Gastrocnemius medialis (tissue), 4 donors: ENCODE results near the gene CCND1. TPM values are rescaled to one million over a fixed set of nuclear protein-coding genes. Genes with fewer than 3 reads are reported as not detected.

Source experiments
- ATAC-seq, 2 donors: fragments of 150-250 bp; one replicate each; pipeline ENCODE4 v1.9.1; 2016
- DNase-seq, 2 donors: peaks; one replicate each; pipeline ENCODE4 v3.0.0-alpha.2; 2019
- H3K27ac ChIP-seq, 4 donors: fragments of 200-600 bp; sonication (generic); 1 replicate in 1 of 4; 2 replicates in 3 of 4; pipeline ENCODE4 v1.5.1; 2016 to 2018; ENCODE audit warnings: mild to moderate bottlenecking in 2 of 4, moderate library complexity in 1 of 4
- H3K27me3 ChIP-seq, 3 donors: fragments of 200-600 bp; sonication (generic) in 2 of 3; 1 replicate in 1 of 3; 2 replicates in 2 of 3; pipeline versions ENCODE4 v1.5.1 to v1.6.0; 2016 to 2019; ENCODE audit warnings: mild to moderate bottlenecking in 1 of 3, moderate library complexity in 1 of 3
- H3K36me3 ChIP-seq, 2 donors: fragments of 200-600 bp; sonication (generic) in 1 of 2; one replicate each; pipeline ENCODE4 v1.5.1; 2017 to 2018
- H3K4me1 ChIP-seq, 2 donors: fragments of 200-600 bp; sonication (generic) in 1 of 2; one replicate each; pipeline ENCODE4 v1.5.1; 2016 to 2017; ENCODE audit warnings: mild to moderate bottlenecking in 2 of 2
- H3K4me3 ChIP-seq, 4 donors: fragments of 200-600 bp; sonication (generic) in 3 of 4; 1 replicate in 1 of 4; 2 replicates in 3 of 4; pipeline ENCODE4 v1.5.1; 2016 to 2019; ENCODE audit warnings: mild to moderate bottlenecking in 2 of 4
- H3K9me3 ChIP-seq, 3 donors: fragments of 200-600 bp; sonication (generic) in 2 of 3; 1 replicate in 1 of 3; 2 replicates in 2 of 3; pipeline ENCODE4 v1.5.1; 2016 to 2019
- POLR2A ChIP-seq, 2 donors: fragments of 450-650 bp; IDR thresholded peaks; one replicate each; pipeline ENCODE4 v1.6.1; 2017; ENCODE audit warnings: antibody characterized with exemption in 2 of 2, mild to moderate bottlenecking in 2 of 2, moderate library complexity in 2 of 2
- in situ Hi-C, 4 donors: fragments of 200-750 bp; cut with MboI; loops; one replicate each; pipeline versions ENCODE4 v1.15.0 to v1.8.0; 2017; ENCODE audit warnings: low sequenced_read_pairs in 4 of 4
- intact Hi-C: fragments of 100-400 bp; cut with DNase I; formaldehyde crosslinking; loops from one replicate; pipeline ENCODE4 v1.15.1; 2023; ENCODE audit warnings: low total_unique reads
- total RNA-seq, 4 donors: library from RNA; depleted of rRNA; stranded (reverse); fragments of >200 nt; gene quantifications; one replicate each; pipeline versions ENCODE4 v1.1.0 to v1.2.3, GENCODE V29; 2016
- TF ChIP-seq, protein P1 (sequence below), 5 experiments: fragments of 450-650 bp in 3 of 5; fragments of 200-600 bp in 2 of 5; sonication (generic) in 2 of 5; IDR thresholded peaks in 4 of 5; conservative IDR thresholded peaks in 1 of 5; 1 replicate in 4 of 5; 2 replicates in 1 of 5; pipeline ENCODE4 v1.5.1; 2016 to 2019; ENCODE audit warnings: antibody characterized with exemption in 5 of 5, mild to moderate bottlenecking in 3 of 5, moderate library complexity in 3 of 5

CCND1 gene
- total RNA-seq, 4 donors from 2014 or later: 1.3 to 4.6 (median 3.2) TPM

GRCh38 chr11:69615545-69616278 is 25.2 kb upstream of the CCND1 start:
- TF ChIP-seq, protein P1, sequence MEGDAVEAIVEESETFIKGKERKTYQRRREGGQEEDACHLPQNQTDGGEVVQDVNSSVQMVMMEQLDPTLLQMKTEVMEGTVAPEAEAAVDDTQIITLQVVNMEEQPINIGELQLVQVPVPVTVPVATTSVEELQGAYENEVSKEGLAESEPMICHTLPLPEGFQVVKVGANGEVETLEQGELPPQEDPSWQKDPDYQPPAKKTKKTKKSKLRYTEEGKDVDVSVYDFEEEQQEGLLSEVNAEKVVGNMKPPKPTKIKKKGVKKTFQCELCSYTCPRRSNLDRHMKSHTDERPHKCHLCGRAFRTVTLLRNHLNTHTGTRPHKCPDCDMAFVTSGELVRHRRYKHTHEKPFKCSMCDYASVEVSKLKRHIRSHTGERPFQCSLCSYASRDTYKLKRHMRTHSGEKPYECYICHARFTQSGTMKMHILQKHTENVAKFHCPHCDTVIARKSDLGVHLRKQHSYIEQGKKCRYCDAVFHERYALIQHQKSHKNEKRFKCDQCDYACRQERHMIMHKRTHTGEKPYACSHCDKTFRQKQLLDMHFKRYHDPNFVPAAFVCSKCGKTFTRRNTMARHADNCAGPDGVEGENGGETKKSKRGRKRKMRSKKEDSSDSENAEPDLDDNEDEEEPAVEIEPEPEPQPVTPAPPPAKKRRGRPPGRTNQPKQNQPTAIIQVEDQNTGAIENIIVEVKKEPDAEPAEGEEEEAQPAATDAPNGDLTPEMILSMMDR (IDR thresholded peaks at IDR 0.05 in 4 of 5, conservative IDR thresholded peaks at IDR 0.05 in 1 of 5): no peak
- no peak for TF ChIP-seq POLR2A (IDR thresholded peaks at IDR 0.05)

GRCh38 chr11:69617220-69617619 is 23.7 kb upstream of the CCND1 start:
- no peak for TF ChIP-seq POLR2A (IDR thresholded peaks at IDR 0.05)
- TF ChIP-seq, protein P1 (IDR thresholded peaks at IDR 0.05 in 4 of 5, conservative IDR thresholded peaks at IDR 0.05 in 1 of 5): no peak

More at GRCh38 chr11:69615545-69616278, 25.2 kb upstream of the CCND1 start:
- no peak overlapping the region for H3K4me3 ChIP-seq
- no peaks in the 10 kb centered on the region for H3K36me3 ChIP-seq
- ATAC-seq: no peak
- no peaks in the 10 kb centered on the region for H3K27me3 ChIP-seq
- no peak overlapping the region for H3K27ac ChIP-seq
- H3K4me1 ChIP-seq: no peaks in the 10 kb centered on the region
- intact Hi-C loops (no loop called here), in situ Hi-C loops (loop anchor here in 1 of 4 donors (25.0 kb wide), 1 partner anchor 503 kb away; no protein-coding TSS in a partner anchor)
- H3K9me3 ChIP-seq: no peaks in the 10 kb centered on the region
- no peak for DNase-seq

DNA sequence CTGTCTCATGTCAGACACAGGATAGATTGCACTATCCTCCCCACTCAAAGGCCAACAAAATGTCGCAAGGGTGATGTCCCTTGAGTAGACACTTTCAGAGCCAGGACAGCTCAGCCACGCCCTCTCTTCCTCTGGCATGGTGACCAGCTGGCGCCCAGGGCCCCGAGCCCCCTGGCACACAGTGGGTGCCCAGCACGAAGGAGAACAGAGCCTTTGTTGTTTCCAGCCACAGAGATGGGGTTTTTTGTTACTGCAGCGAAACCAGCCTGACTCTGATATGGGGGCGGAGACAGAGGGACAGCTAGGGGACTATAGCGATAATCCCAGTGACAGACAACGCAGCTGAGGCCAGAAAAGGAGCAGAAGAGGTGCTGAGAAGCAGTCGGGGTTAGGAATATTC is 23.3 kb upstream of the CCND1 start:
- H3K4me1 ChIP-seq: no peaks in the 10 kb centered on the region
- no peaks in the 10 kb centered on the region for H3K27me3 ChIP-seq
- ATAC-seq: no peak
- TF ChIP-seq, protein P1 (IDR thresholded peaks at IDR 0.05 in 4 of 5, conservative IDR thresholded peaks at IDR 0.05 in 1 of 5): no peak
- TF ChIP-seq POLR2A (IDR thresholded peaks at IDR 0.05): no peak
- no peak overlapping the region for H3K27ac ChIP-seq
- intact Hi-C loops (no loop called here), in situ Hi-C loops (loop anchor here in 1 of 4 donors (25.0 kb wide), 1 partner anchor 505 kb away; no protein-coding TSS in a partner anchor)
- DNase-seq: no peak
- no peaks in the 10 kb centered on the region for H3K36me3 ChIP-seq
- no peaks in the 10 kb centered on the region for H3K9me3 ChIP-seq
- no peak overlapping the region for H3K4me3 ChIP-seq

More at GRCh38 chr11:69617220-69617619, 23.7 kb upstream of the CCND1 start:
- intact Hi-C loops (no loop called here), in situ Hi-C loops (loop anchor here in 1 of 4 donors (25.0 kb wide), 1 partner anchor 505 kb away; no protein-coding TSS in a partner anchor)
- Histone ChIP-seq H3K4me3 (no peak overlapping the region), H3K4me1 (no peaks in the 10 kb centered on the region), H3K27ac (no peak overlapping the region), H3K36me3 (no peaks in the 10 kb centered on the region), H3K27me3 (no peaks in the 10 kb centered on the region), H3K9me3 (no peaks in the 10 kb centered on the region)
- DNase-seq: no peak
- no peak for ATAC-seq

DNA sequence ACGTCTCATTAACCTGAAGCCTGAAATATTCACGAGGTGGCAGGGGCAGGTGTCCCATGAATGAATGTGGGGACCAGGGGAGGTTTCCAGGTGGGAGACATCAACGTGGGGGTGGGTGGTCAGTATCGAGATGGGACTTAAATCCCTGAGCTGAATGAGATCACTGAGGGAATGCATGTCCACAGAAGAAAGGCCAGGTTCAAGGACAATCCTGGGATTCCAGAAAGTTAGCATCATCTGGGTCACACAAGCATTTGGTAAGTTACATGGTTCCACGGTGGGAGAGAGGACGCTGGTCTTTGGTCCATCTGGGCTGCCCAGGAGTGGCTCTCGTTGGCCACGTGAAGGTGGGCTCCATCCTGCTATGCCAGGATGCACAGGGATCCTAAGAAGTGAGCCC is 22.7 kb upstream of the CCND1 start:
- in situ Hi-C loops: loop anchor here in 1 of 4 donors (25.0 kb wide), 1 partner anchor 506 kb away; no protein-coding TSS in a partner anchor
- TF ChIP-seq, protein P1 (IDR thresholded peaks at IDR 0.05 in 4 of 5, conservative IDR thresholded peaks at IDR 0.05 in 1 of 5): no peak
- no peak for TF ChIP-seq POLR2A (IDR thresholded peaks at IDR 0.05)

More for the DNA sequence above, 22.7 kb upstream of the CCND1 start:
- ATAC-seq (no peak), DNase-seq (no peak)
- intact Hi-C loops: no loop called here
- H3K27ac ChIP-seq: no peak overlapping the region
- H3K27me3 ChIP-seq: no peaks in the 10 kb centered on the region
- no peaks in the 10 kb centered on the region for H3K4me1 ChIP-seq
- H3K9me3 ChIP-seq: no peaks in the 10 kb centered on the region
- no peak overlapping the region for H3K4me3 ChIP-seq
- no peaks in the 10 kb centered on the region for H3K36me3 ChIP-seq
